NCI-H2227 treated with DMSO at 0.1 percent for 48 hours (cell line): ENCODE measurements around the gene AHI1.

ENCODE experiments used
- DNase-seq: peaks from one replicate; lab custom pipeline; 2025; lab: John Stamatoyannopoulos, UW

AHI1 gene

DNA sequence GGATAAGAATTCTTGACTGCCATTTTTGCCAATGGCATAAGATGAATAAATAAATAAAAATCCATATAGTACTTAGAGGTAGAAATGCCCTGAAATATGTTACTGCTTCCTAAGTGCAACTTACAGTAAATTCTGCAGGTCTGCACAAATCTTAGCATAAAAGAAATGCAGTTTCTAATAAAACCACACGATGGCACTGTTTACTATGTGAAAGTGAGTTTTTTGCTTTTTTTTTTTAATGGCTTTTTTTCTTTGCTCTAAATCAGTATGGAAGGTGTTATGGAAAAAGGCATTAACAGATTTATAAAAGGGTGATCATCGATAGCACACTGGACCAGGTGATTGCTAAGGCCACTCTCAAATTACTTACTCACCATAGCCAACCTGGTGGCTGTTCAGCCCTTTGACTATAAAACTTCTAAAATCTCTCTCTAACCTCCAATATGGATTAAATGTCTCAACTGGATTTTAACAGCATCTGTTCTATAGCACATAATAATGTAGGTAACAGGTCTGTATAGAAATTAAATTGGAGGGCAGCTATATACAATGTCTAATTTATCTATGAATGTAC lies 45.8 kb downstream of the AHI1 start:
- DNase-seq = peak; percentile 28

DNA sequence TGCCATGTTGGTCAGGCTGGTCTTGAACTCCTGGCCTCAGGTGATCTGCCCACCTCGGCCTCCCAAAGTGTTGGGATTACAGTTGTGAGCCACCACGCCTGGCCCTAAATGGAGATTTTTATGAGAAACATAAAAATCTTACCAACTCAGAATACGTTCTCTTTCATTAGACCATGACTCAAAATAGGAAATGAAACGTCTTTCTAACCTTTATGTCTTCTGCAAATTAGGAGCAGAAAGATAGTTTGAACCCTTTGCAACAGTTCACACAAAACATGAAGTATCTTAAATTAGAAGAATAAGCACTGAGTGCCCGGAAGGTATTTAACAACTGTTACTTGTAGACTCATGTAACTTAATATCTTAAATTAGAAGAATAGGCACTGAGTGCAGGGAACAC lies 48.3 kb downstream of the AHI1 start:
- DNase-seq = no peak

DNA sequence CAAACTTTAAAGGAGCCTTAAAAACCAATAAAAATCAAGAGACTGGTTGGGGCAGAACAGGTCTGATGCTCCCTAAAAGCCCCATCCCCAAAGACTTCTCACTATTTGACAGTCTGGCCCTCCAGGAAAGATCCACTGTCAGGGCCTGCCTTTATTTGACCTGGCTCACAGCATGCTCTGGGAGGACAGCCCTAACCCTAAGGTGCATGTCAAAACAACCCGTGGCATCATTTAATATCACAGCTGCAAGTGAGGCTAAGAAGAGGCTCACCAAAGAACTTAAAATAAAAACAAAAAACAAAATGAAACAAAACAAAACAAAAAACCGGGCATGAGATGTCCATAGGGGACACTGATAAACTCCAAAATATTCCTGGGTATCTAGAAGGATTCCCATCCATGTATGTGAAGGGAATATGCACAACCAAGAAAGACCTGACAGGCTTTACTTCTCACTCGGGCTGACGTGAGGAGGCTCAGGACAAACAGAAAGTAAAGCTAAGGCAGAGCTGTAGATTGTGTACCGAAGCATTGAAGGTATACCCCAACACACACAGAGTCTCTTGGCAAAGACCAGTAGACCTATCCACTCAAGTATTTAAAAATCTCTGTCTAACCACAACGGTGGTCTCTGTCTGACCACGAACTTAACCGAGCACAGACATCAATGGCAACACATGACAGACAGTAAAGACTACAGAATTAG lies 57.3 kb downstream of the AHI1 start:
- DNase-seq = no peak

DNA sequence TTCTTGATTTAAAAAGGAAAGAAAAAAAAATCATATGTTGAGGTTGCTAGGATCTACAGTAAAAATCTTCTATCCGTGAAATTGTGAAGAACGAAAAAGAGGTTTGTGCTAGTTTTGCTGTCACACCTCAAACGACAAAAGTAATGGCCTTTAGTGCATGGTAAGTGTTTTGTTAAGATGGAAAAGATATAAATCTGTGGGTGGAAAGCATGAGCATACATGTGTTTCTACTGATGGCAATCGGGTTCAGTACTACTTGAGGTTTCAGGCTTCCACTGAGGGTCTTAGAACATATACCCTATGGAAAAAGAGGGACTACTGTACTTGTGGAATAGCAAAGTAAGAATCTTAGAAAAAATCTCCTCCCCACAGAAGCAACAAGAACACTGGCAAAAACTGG lies 58.0 kb downstream of the AHI1 start:
- no peak for DNase-seq

DNA sequence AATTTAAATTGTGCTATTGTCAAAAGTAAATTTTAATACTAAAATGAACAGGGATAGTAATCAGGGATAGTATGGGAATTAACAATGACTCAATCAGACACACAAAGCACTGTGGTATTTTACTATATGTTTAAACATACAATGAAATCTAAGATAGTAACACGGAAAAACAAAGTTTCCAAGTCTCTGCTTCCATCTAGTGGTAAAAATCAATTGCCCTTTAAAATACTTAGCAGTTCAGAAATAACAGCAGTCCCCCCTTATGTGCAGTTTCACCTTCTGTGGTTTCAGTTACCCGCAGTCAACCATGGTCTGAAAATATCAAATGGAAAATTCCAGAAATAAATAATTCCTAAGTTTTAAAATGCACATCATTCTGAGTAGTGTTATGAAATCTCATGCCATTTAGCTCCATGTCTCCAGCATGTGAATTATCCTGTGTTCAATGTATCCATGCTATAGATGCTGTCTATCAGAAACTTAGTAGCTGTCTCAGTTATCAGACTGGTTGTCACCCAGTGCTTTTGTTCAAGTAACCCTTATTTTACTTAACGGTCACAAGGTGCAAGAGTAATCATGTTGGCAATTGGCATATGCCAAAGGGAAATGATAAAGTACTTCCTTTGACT lies 58.5 kb downstream of the AHI1 start:
- no peak for DNase-seq

DNA sequence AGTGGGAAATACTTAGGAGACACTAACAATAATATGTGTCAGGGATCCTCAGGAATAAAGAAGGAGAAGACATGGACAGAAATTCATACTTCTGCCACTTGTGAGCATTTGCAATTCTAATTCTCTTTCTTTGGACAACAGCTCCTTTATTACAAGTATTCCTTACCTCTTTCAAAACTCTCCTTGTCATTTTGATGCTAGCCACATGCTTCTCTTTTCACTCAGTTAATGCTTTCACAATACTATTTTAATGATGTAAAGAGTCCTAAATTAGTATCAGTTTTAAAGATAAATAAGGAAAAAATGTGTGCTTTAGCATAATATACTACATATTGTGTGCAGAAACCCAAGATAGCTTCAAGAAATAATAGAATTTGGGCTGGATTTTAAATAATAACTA lies 62.5 kb downstream of the AHI1 start:
- DNase-seq = no peak

DNA sequence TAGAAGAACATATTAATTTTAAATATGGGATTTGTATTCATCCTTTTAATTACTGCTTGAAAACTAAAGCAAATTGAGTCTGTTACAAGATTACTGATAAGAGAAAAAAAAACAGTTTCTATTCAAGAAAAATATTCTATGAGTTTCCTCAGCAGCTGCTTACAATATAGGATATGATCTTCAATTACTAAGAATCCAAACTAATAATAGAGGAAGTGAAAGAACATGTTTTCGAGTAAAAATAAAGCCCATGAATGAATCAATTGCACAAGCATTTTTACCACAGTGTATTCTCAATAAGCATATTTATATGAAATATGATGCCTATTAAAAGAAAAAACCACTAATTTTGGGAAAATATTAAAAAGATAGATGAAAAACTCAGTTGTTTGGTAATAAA lies 63.4 kb downstream of the AHI1 start:
- DNase-seq = no peak

DNA sequence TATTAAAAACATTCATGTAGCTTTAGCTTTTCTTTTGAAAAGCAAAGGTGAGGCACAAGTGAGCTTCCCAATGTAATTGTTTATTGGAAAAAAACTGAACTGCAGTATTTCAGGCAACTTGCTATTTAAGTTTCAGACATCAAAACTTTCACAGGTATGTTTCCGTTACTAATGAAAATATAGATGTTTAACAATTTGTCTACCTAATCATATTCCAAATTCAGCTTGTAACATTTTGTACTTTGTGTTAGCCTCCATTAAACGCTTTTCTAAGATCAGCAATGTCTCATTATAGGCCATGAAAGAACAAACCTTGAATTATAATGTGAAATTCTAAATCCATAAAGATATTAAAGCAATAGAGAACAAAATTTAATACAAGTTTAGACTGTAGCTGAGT lies 69.5 kb downstream of the AHI1 start:
- DNase-seq = no peak

DNA sequence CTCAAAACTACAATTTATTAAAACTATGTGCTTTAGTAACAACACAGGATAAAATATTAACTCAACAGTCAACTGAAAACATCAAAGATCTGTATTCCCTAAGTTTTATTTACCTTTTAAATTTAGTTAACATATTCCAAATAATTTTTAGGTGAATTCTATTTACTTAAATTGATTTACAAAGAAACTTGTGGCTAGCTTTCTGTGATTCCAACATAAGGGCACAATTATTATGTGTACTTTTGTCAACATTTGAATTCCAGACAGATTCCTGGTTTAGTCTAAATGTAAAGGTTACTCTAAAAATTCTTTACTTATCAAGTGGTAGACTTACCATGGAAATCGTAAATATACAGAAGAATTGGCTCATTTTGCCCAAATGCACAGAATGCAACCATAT lies 70.7 kb downstream of the AHI1 start:
- DNase-seq = no peak

DNA sequence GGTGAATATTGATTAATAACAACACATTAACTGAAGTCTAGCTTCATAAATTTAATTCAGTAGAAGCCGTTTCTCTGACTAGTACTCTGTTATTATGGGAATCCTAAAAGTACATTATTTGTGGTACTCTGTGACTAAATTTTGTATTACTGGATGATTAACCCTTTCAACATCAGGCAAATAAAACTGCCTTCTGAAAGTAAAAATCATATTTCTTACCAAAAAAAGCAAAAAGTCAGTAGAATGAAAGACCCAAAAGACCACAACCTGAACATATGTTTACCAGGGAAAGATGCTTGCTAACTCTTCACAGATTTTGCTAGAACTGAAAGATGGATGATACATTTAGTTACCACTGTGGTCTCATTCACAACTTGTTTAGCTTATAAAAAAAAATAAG lies 73.2 kb downstream of the AHI1 start:
- DNase-seq = no peak

DNA sequence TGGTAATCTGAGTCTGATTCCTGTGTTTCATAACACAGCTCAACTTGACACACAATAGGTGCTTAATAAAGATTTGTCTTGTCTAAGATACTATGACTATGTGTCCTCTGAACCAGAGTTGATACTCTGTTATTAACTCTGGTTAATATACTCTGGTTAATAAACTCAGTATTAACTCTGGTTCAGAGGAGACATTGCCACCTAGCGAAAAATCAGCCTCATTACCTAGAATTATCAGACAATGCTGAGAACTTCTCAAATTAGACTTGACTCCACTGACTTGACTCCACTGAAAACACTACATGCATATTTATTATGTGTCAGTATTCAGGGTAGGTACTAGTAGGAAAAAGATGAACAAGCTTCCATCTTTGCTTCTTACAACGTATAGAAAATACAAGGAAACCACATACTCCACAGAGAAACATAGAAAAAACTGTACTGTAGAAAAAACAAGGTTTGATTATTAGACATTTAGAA lies 73.9 kb downstream of the AHI1 start:
- peak; percentile 8 for DNase-seq

DNA sequence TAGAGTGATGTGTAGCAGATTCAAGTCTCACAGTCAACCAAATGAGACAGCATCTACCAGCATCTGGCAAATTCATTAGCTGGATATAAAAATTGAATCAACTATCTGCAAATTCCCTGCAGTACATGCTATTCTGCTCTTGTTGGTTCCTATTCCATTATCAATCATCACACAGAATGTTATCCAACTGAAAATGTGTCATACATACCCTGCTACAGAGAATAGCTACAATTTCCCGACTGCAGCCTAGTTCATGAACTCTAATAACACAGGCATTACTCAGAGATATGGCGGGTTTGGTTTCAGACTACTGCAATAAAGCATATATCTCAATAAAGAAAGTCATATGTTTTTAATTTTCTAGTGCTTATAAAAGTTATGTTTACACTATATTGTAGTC lies 78.4 kb downstream of the AHI1 start:
- DNase-seq = no peak

DNA sequence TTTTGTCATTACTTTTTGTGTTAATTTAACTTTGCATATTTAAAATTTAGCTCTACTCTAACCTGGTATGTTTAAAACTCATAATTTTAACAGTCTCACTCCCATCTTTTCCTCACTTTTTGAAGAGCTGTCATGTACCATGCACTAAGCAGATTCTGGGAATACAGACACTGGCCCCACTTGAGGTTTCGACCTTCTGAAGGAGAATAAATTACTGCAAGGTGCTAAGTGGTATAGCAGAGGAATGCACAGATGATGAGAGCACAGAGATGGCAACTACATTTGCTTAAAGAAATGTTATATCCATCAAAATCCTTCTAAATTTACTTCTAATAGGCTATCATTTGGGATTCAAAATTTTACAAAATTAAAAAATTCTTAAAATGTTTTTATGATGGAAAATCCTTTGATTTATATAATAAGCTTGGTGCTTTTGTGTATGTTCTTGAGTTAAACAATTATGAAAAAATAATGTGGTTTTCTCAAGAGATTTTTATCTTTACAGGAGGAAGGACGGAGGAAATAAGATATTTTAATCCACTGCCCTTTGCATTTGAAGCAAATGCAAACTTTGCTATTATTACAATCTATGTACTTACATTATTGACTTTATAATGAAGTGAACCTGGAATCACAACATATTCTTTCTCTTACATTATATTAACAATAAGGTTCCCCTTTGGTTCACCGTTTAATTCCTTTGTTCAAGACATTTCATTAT lies 79.3 kb downstream of the AHI1 start:
- no peak for DNase-seq

DNA sequence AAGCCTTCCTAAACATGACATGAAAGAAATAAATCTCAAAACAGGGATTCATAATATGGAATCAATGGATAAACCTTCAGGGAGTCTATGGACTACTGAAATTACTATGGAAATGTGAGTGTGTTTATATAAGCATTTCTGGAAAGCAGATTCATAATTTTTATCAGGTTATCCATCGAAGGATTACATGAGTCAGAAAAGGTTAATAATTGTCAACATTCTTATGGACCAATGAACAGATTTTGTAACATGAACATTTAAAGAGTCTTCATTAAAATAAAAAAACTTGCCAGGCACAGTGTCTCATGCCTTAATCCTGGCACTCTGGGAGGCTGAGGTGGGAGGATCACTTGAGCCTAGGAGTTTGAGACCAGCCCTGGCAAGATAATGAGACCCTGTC lies 84.8 kb downstream of the AHI1 start:
- no peak for DNase-seq

DNA sequence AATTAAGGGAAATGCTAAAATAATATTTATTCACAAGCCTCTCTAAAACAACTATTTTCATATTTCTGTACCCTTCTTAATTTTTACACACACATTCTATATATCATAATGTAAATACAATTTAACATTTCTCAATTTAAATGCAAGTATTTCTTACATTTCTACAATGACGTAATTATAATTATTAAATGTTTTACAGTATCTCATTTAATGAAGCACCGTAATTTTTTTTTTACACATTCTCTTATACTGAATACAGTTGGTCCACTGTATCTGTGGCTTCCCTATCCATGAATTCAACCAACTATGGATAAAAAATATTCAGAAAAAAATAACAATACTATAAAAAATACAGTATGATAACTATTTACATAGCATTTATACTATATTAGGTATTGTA lies 85.7 kb downstream of the AHI1 start:
- DNase-seq = no peak

DNA sequence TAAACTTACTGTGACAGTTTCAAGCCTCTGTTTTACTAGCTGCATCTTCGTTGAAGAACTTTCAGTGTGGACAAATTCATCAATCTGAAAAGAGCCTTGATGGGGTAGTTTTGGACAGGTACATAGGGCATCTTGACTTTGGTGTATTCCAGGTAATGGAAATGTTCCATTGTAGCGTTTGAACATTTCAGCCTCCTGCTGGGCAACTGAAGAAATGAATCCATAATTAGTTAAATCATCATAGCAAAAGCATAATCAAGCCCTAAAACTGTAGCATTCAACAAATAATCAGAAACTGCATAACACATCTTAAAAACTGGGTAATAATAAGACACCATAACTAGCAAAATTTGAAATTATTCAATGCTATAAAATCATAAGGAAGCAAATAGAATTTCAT lies 86.2 kb downstream of the AHI1 start:
- no peak for DNase-seq

DNA sequence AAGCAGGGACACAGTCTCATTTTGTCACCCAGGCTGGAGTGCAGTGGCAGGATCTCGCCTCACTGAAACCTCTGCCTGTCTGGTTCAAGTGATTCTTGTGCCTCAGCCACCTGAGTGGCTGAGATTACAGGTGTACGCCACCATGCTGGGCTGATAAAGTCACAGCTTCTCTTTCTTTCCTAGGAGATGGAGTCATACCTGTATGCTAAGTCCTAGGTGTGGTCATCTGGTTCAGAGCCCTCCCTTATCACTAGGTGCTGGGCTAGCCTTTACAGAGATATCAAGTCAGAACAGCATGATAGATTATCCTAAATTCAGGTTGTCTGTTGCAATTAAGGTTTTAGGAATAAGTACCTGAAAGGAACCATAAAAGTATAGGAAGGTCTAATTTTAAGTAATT lies 86.7 kb downstream of the AHI1 start:
- no peak for DNase-seq

DNA sequence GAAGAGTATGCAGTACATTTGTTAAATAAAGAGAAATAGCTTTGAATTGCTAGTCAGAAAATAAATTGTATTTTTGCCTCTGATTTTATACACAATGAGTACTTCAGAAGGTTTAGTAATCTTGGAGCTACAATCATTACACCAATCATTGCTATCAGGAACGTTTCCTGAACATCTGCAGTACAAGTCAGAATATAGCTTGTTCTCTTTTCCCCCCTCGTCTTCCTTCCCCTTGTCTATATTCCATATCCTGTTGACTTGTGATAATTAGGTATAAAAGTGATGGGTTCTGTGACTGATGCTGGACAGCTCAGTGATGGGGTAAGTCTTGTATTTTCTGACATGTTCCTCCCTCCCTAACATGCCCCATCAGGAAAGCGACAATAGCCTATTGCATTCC lies 94.0 kb downstream of the AHI1 start:
- no peak for DNase-seq

DNA sequence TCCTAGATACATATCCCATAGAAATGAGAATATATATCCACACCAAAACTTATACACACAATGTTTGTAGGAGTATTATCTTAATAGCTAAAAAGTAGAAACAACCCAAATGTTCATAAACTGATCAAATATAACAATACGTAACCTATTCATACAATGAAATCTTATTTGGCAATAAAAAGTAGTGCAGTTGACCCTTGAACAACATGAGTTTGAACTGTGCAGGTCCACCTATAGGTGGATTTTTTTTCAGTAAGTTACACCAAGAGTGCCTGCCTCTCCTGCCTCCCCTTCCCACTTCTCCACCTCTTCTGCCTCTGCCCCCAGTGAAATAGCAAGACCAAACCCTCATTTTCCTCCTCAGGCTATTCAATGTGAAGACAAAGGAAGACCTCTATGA lies 95.2 kb downstream of the AHI1 start:
- DNase-seq = no peak

DNA sequence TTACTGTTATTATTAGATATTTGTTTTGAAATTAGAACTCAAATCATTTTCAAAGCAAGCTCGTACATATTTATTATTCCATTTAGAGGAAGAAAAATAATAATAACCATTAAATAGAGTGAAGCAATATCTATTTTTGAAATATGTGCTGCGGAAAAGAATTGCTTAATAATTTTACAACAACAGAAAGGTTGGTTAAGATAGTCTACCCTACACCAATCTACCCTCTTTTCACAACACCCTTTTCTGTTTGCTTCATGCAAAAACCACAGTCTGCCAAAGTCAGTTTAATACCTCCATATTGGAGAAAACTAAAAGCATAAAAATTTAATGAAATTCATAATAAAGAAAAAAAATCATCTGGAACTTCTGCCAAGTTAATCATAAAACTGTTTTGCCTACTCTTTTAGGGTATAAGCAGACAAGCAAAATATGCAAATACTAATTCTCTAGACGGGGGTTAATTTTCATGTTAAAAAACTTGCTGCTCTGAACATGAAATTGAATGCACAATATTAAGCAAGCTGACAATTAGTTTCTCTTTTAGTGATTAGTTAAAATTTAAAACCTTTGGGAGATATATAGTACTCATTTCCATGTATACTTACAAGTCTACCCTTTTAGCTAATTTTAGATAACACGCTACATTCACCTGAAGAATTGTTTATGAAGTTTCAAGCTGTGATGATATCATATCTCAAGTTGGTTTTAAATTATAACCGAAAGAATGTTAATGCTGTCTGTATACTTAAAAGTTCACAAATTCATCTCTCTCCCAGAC lies 100.2 kb downstream of the AHI1 start:
- DNase-seq = no peak

DNA sequence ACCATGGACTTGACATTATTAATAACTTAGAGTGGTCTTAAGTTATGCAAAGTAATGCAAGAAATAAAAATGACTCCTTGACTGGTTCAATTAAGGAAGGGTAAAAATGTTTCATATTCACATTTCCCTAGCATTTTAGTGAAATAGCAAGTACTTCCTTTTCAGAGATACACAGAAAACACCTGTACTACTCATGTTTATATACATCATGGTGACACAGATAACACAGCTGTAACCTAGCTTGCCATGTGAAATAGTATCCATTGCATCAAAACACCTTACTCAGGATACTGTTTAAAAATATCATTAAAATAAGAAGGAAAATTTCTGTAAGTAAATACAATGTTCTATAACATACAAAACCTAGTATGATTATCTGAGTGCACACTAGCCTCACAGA lies 102.4 kb downstream of the AHI1 start:
- DNase-seq = no peak

DNA sequence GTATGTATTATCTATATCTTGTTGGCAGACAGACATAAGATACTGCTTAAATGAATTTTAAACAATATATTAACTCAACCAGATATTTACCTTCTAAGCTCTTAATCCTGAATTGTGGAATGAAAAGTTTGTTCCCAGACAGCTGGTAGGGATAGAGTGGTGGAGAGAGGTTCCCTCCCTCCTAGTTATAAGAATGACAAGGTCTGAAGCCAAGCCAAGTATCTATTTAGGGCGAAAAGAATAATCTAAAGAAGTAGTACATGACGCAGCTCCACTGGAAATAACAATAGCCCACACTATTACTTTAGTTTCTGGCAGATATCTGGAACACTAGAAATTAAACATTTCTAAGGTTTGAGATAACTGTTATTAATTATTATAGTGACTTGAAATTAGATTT lies 104.3 kb downstream of the AHI1 start:
- DNase-seq = no peak
